ENCODE measurements around the gene IL1R2. TPM values are rescaled to one million over a fixed set of nuclear protein-coding genes. Genes with fewer than 3 reads are reported as not detected.

Gene IL1R2
- total and polyA plus RNA-seq, 4 donors = 7.3 to 902 (median 64.1) TPM

- no peak for DNase-seq
- ATAC-seq (ENCODE audit: insufficient read depth, low FRiP score) = no peak
- Histone ChIP-seq H3K4me3 (no peak overlapping the region), H3K9me3 (ENCODE audit: control insufficient read depth in 4 of 4, insufficient read depth in 3 of 4, low read length in 3 of 4) (peaks cover 0 to 2% (median 0%) of the 10 kb centered on the region in 4 donors), H3K9ac (ENCODE audit: insufficient read depth in 1 of 2, low read length in 2 of 2) (no peak overlapping the region), H3K27me3 (ENCODE audit: control insufficient read depth in 3 of 3, insufficient read depth in 3 of 3, low read length in 2 of 3) (no peaks in the 10 kb centered on the region), H3K36me3 (ENCODE audit: control insufficient read depth in 4 of 4, insufficient read depth in 4 of 4, low read length in 4 of 4) (no peaks in the 10 kb centered on the region), H3K27ac (ENCODE audit: low read depth in 1 of 2, low read length in 1 of 2) (no peak overlapping the region), H3K4me1 (ENCODE audit: control insufficient read depth in 5 of 5, insufficient read depth in 5 of 5, low read length in 5 of 5) (peaks cover 2 to 24% (median 3%) of the 10 kb centered on the region in 5 donors)
- 85 to 89% methylated on average over 2 of the region's 2 CpGs for WGBS, 2 donors
- no peak for TF ChIP-seq CTCF (IDR thresholded peaks at IDR 0.05; ENCODE audit: control extremely low read depth, extremely low read depth)
These were observed 83.7 kb downstream of the IL1R2 start for GRCh38 chr2:102075479-102075878.

GRCh38 chr2:102076512-102076911, 84.8 kb downstream of the IL1R2 start:
- Histone ChIP-seq H3K36me3 (ENCODE audit: control insufficient read depth in 4 of 4, insufficient read depth in 4 of 4, low read length in 4 of 4) (no peaks in the 10 kb centered on the region), H3K4me3 (no peak overlapping the region), H3K9ac (ENCODE audit: insufficient read depth in 1 of 2, low read length in 2 of 2) (no peak overlapping the region), H3K4me1 (ENCODE audit: control insufficient read depth in 5 of 5, insufficient read depth in 5 of 5, low read length in 5 of 5) (peaks cover 0 to 20% (median under 1%) of the 10 kb centered on the region in 5 donors), H3K27ac (ENCODE audit: low read depth in 1 of 2, low read length in 1 of 2) (no peak overlapping the region), H3K9me3 (ENCODE audit: control insufficient read depth in 4 of 4, insufficient read depth in 3 of 4, low read length in 3 of 4) (peaks cover 0 to 2% (median 0%) of the 10 kb centered on the region in 4 donors), H3K27me3 (ENCODE audit: control insufficient read depth in 3 of 3, insufficient read depth in 3 of 3, low read length in 2 of 3) (no peaks in the 10 kb centered on the region)
- no peak for TF ChIP-seq CTCF (IDR thresholded peaks at IDR 0.05; ENCODE audit: control extremely low read depth, extremely low read depth)
- no peak for ATAC-seq (ENCODE audit: insufficient read depth, low FRiP score)
- no peak for DNase-seq

Other genes starting within 250 kb of the IL1R2 start
- 100 to 1,000 TPM; 111 to 163 TPM for gene IL1R1, start 150.8 kb downstream of the IL1R2 start, total RNA-seq
- gene IL1R1, start 150.8 kb downstream of the IL1R2 start, polyA plus RNA-seq = 100 to 1,000 TPM in 1 of 2 donors, 10 to 100 TPM in 1; 97.0 to 182 TPM
- gene IL1RL2, start 195.1 kb downstream of the IL1R2 start, total RNA-seq = 1 to 10 TPM in 1 of 2 donors, under 1 TPM in 1; 0.63 to 1.3 TPM
- gene IL1RL2, start 195.1 kb downstream of the IL1R2 start, polyA plus RNA-seq = 1 to 10 TPM in 1 of 2 donors, under 1 TPM in 1; 0.35 to 1.0 TPM